ENCODE data around the gene GNA12. TPM values are rescaled to one million over a fixed set of nuclear protein-coding genes. Genes with fewer than 3 reads are reported as not detected.

GNA12 gene
- total and polyA plus RNA-seq, 2 of the 4 experiments (the other 2 are of a cell fraction): 14.3 to 93.9 TPM

- in situ Hi-C loops (cut with MboI; ENCODE audit: low sequenced_read_pairs) (no loop called here), intact Hi-C loops (cut with micrococcal nuclease) (no loop called here), dilution Hi-C loops (cut with HindIII; ENCODE audit: low sequenced_read_pairs, unreplicated experiment) (no loop called here)
- H3K4me1 ChIP-seq (ENCODE audit: control insufficient read depth, insufficient read depth, low read length): peaks cover 2% of the 10 kb centered on the region; the same call in 1 of the 2 replicates
- 85% methylated on average over 14 of the region's 23 CpGs; no CpG with 5 or more reads in 1 of the 2 experiments for WGBS, 2 experiments (ENCODE audit: extremely low coverage in 2 of 2, insufficient read length in 1 of 2)
- no peak overlapping the region for H2BK15ac ChIP-seq (ENCODE audit: low read depth, low read length)
- no peak overlapping the region for H2BK120ac ChIP-seq (ENCODE audit: low read depth, low read length)
- no peak overlapping the region for H3K14ac ChIP-seq (replicated peaks; ENCODE audit: low read depth, low read length)
- CTCF ChIA-PET: no interaction called here
- H2BK20ac ChIP-seq (ENCODE audit: low read depth, low read length): no peak overlapping the region
- POLR2A ChIA-PET (ENCODE audit: unreplicated experiment): no interaction called here
- TF ChIP-seq, protein P1, sequence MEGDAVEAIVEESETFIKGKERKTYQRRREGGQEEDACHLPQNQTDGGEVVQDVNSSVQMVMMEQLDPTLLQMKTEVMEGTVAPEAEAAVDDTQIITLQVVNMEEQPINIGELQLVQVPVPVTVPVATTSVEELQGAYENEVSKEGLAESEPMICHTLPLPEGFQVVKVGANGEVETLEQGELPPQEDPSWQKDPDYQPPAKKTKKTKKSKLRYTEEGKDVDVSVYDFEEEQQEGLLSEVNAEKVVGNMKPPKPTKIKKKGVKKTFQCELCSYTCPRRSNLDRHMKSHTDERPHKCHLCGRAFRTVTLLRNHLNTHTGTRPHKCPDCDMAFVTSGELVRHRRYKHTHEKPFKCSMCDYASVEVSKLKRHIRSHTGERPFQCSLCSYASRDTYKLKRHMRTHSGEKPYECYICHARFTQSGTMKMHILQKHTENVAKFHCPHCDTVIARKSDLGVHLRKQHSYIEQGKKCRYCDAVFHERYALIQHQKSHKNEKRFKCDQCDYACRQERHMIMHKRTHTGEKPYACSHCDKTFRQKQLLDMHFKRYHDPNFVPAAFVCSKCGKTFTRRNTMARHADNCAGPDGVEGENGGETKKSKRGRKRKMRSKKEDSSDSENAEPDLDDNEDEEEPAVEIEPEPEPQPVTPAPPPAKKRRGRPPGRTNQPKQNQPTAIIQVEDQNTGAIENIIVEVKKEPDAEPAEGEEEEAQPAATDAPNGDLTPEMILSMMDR (conservative IDR thresholded peaks at IDR 0.05; ENCODE audit: low read depth, low read length): no peak
- TF ChIP-seq RAD21 (IDR thresholded peaks at IDR 0.05; ENCODE audit: low read length) (no peak), FOS (IDR thresholded peaks at IDR 0.05; ENCODE audit: low read depth, low read length) (no peak)
- no TSS peak for BruUV-seq (replicated peaks)
- no peak overlapping the region for H2AFZ ChIP-seq (replicated peaks; ENCODE audit: low read length, poor library complexity)
- no peak overlapping the region for H3K9ac ChIP-seq (ENCODE audit: low read depth, low read length)
- peak overlapping the region; percentile 77 for H2AK9ac ChIP-seq (replicated peaks; ENCODE audit: low read depth, low read length, poor library complexity)
- H2BK5ac ChIP-seq (ENCODE audit: low read depth, low read length, poor library complexity, severe bottlenecking): no peak overlapping the region
- ATAC-seq (ENCODE audit: low read depth) (no peak), DNase-seq (no peak)
- H2AK5ac ChIP-seq (ENCODE audit: low read depth, low read length): no peak overlapping the region
- no peak overlapping the region for H3K4ac ChIP-seq (ENCODE audit: low read depth, low read length)
- no peak overlapping the region for H3K56ac ChIP-seq (ENCODE audit: extremely low read depth, insufficient read depth, low read length)
- H3K18ac ChIP-seq (ENCODE audit: low read depth, low read length): no peak overlapping the region
- H3K9me1 ChIP-seq (ENCODE audit: insufficient read depth, low read length): peaks cover 10% of the 10 kb centered on the region; the same call in 1 of the 2 replicates
- H3K9me3 ChIP-seq (ENCODE audit: control insufficient read depth, insufficient read depth, low read length): no peaks in the 10 kb centered on the region
- H3K36me3 ChIP-seq (ENCODE audit: control insufficient read depth, insufficient read depth, low read length): peaks cover 43% of the 10 kb centered on the region
- no peak overlapping the region for H3K23ac ChIP-seq (ENCODE audit: low read depth, low read length)
- no peak overlapping the region for H3K27ac ChIP-seq (ENCODE audit: insufficient read depth, low read length)
- no peak overlapping the region for H3K4me2 ChIP-seq (ENCODE audit: low read depth, low read length)
- no peak overlapping the region for H4K8ac ChIP-seq (ENCODE audit: low read depth in 2 of 2, low read length in 2 of 2)
- no peak overlapping the region for H3K4me3 ChIP-seq (ENCODE audit: insufficient read depth, low read depth, low read length)
- no peak overlapping the region for H4K5ac ChIP-seq (ENCODE audit: low read depth, low read length)
- H4K20me1 ChIP-seq (ENCODE audit: insufficient read depth, low read length): peaks cover 4% of the 10 kb centered on the region; the same call in 1 of the 2 replicates
- H3K27me3 ChIP-seq (ENCODE audit: control insufficient read depth, insufficient read depth, low read length): no peaks in the 10 kb centered on the region
- peaks cover 25 to 53% of the 10 kb centered on the region in 2 experiments for H3K79me1 ChIP-seq (ENCODE audit: low read depth in 1 of 2, low read length in 2 of 2)
- H4K91ac ChIP-seq (ENCODE audit: insufficient read depth, low read depth, low read length): no peak overlapping the region
Observed at GRCh38 chr7:2723138-2723850, 120.8 kb downstream of the GNA12 start.

Data from IMR-90 (cell line).